Astrocyte of the cerebellum (primary cell): ENCODE results near the gene LETM1.

Experiments used
- DNase-seq: peaks from one replicate; pipeline ENCODE4 v3.0.0-alpha.2; 2011; ENCODE audit warnings: low read depth
- H3K4me3 ChIP-seq: 2 replicates; pipeline ENCODE4 v1.5.1; 2011; ENCODE audit warnings: mild to moderate bottlenecking, low read depth, low read length, moderate library complexity
- in situ Hi-C: cut with HindIII; loops from 2 replicates; pipeline ENCODE4 v1.10.0; 2017; ENCODE audit warnings: low sequenced_read_pairs
- TF ChIP-seq, protein P1 (sequence below): IDR thresholded peaks from 2 replicates; pipeline ENCODE4 v1.5.1; 2012; ENCODE audit warnings: low read length, low read depth, moderate library complexity, mild to moderate bottlenecking; ENCODE audit errors: missing control alignments

The LETM1 gene

DNA sequence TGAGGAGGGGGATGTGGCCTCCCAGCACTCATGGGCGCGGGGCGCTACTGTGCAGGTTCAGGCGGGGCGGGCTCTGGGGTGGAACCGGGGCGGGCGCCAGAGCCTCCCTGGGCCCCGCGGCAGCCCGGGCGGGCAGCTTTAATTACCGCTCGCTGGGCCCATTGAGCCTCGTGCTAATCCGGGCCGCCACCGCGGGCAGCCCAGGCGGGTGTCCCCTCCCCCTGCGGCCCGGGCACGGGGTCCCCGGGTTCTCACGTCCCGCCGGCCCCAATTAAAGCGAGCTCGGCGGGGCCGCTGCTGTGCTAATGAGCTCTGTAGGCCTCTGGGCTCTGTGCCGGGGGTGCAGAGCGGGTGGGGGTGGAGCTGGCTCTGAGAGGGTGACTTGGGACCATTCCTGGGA lies 85.7 kb downstream of the LETM1 start:
- DNase-seq, result no peak
- H3K4me3 ChIP-seq, result no peak overlapping the region
- TF ChIP-seq, protein P1, sequence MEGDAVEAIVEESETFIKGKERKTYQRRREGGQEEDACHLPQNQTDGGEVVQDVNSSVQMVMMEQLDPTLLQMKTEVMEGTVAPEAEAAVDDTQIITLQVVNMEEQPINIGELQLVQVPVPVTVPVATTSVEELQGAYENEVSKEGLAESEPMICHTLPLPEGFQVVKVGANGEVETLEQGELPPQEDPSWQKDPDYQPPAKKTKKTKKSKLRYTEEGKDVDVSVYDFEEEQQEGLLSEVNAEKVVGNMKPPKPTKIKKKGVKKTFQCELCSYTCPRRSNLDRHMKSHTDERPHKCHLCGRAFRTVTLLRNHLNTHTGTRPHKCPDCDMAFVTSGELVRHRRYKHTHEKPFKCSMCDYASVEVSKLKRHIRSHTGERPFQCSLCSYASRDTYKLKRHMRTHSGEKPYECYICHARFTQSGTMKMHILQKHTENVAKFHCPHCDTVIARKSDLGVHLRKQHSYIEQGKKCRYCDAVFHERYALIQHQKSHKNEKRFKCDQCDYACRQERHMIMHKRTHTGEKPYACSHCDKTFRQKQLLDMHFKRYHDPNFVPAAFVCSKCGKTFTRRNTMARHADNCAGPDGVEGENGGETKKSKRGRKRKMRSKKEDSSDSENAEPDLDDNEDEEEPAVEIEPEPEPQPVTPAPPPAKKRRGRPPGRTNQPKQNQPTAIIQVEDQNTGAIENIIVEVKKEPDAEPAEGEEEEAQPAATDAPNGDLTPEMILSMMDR, result no peak
- in situ Hi-C loops, result no loop called here

- TF ChIP-seq, protein P1, result no peak
- in situ Hi-C loops, result no loop called here
- H3K4me3 ChIP-seq, result no peak overlapping the region
- DNase-seq, result no peak
Observed at GRCh38 chr4:1769692-1770091, 86.3 kb downstream of the LETM1 start.

- DNase-seq, result no peak
- TF ChIP-seq, protein P1, result no peak
- no peak overlapping the region for H3K4me3 ChIP-seq
- in situ Hi-C loops, result no loop called here
Observed at GRCh38 chr4:1768367-1769034, 87.5 kb downstream of the LETM1 start.

- no peak for DNase-seq
- in situ Hi-C loops, result no loop called here
- peak overlapping the region; percentile 36 for H3K4me3 ChIP-seq
- TF ChIP-seq, protein P1, result peak; percentile 30
Observed at GRCh38 chr4:1767770-1768366, 88.1 kb downstream of the LETM1 start.

- H3K4me3 ChIP-seq, result peak overlapping the region; percentile 36
- DNase-seq, result no peak
- in situ Hi-C loops, result no loop called here
Observed at GRCh38 chr4:1767061-1767769, 88.7 kb downstream of the LETM1 start.

More at GRCh38 chr4:1767061-1767769, 88.7 kb downstream of the LETM1 start:
- TF ChIP-seq, protein P1, result no peak
